IPS-NIHi11 (cell line): ENCODE results near the gene RBP3.
A peak's percentile ranks its signal among the peaks of the same experiment; 100 is the strongest.

Experiments
- DNase-seq: peaks from one replicate; pipeline ENCODE4 v3.0.0; 2012; ENCODE audit warnings: mixed read lengths, low spot score

Gene RBP3

GRCh38 chr10:47348138-47348651, at the start of gene RBP3:
TSS of gene RBP3 (plus strand) at chr10:47348363. CDS start at chr10:47348485, 122 bp downstream.
- DNase-seq, result no peak

DNA sequence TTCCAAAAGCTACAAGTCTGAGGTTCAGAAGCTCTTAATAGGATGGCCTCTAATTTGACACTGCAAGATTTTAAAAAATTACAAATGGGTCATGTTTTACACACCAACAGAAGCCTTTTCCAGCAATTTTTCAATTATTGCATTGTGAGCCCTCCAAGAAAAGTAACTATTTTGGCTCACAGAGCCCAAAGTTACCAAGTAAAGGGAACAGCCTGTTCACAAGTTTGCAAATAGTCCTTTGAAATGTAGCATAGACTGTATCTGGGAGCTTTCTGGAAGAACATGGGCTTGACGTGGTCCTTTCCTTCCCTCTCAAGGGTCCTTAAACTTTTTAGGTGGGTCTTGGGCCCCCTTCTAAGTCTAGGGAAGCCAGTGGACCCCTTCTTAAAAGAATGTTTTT, 49.4 kb upstream of the RBP3 start:
- no peak for DNase-seq

GRCh38 chr10:47299611-47300428, 48.3 kb upstream of the RBP3 start, which contains the start of gene GDF10:
TSS of gene GDF10 (plus strand) at chr10:47300197. CDS start at chr10:47300652, 455 bp downstream.
- peak; percentile 58 for DNase-seq

- DNase-seq, result peak; percentile 52
Measured at GRCh38 chr10:47300429-47300931, 47.7 kb upstream of the RBP3 start.

DNA sequence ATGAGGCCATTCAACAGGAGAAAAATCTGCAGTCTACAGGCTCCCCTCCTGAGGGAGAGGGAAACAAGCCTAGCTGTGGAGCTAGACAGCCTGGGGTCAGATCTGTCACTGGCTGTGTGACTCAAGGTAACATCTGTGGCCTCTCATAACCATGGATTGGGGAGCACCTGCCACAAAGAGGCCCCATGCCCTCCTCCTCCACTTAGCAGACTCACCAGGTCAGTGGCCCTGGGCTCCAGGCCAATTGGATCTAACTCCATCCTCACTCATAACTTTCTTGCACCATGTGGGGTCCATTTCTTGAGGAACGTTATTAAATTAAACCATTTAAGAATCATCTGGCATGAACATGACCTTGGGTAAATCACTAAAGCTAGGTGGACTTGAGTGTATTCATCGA, 46.3 kb upstream of the RBP3 start:
- no peak for DNase-seq

DNA sequence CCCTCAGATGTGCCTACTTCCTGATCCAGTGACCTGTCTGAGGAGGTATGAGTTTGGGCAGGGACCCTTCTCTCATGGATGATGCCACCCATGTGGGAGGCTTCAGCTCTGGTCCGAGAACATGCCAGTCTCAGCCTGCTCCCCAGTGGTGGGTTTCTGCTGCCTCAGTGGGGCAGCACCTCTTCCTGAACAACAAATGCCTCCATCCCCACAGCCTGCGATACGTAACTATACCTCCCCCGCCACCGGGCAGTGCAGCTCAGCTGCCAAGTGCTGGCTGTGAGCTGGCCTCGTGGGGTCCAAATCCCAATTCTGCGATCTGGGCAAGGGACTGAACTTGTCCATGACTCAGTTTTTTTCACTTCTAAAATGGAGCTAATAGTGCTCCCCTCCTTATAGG, 45.1 kb upstream of the RBP3 start:
- no peak for DNase-seq

GRCh38 chr10:47303866-47304265, 44.3 kb upstream of the RBP3 start:
- DNase-seq, result no peak

DNA sequence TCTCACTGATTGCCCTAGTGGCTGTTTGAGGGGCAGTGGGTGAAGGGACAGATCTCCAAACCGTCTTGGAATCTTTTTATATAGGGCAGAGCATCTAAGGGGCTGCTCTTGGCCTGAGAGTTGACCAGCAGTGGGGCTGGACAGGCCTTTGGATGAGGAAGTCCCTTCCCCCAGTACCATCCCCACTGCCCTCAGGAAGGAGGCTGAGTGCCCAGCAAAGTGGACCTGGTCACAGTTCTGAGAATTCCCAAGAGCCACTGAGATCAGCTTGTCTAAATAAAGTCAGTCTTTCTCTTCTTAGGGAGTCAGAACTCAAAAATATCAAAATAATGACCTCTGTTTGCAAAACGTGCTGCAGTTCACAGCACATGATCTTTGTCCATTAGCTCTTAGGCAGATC, 42.6 kb upstream of the RBP3 start:
- no peak for DNase-seq

DNA sequence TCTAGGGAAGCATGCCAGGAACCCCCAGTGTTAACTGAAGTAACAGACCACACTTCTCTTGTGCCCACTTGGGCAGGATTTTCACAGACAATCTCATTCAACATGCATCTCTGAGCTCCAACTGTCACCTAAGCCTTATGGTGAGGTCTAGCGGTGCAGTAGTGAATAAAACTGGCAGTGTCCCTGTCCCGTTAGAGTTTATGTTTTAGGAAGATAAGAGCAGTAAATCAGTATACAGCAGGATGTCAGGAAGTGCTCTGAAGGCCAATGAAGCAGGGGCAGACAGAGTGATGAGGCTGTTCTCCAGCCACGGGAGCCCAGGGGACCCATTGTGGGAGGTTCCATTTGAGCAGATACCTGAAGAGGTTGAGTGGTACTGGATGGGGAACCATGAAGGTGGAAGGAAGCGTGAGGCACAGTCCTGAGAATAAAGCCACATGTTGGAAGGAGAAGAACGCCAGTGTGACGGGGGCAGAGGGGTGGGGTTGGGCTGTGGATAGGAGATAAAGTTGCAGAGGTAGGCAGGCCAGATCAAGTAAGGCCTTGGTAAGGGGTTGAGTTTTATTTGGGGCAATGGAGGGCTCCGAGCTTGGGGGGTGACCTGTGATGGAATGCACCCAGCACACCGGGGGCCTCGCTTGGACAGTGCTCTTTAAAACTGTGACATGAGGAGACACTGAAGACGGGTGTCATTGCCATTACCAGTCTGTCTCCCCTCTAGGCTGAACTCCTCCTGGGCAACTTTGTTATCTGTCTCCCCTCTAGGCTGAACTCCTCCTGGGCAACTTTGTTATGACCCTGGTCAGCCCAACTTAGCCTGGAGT, 41.6 kb upstream of the RBP3 start:
- no peak for DNase-seq

GRCh38 chr10:47307381-47307780, 40.8 kb upstream of the RBP3 start:
- no peak for DNase-seq

- DNase-seq, result no peak
Measured at GRCh38 chr10:47308775-47309174, 39.4 kb upstream of the RBP3 start.

DNA sequence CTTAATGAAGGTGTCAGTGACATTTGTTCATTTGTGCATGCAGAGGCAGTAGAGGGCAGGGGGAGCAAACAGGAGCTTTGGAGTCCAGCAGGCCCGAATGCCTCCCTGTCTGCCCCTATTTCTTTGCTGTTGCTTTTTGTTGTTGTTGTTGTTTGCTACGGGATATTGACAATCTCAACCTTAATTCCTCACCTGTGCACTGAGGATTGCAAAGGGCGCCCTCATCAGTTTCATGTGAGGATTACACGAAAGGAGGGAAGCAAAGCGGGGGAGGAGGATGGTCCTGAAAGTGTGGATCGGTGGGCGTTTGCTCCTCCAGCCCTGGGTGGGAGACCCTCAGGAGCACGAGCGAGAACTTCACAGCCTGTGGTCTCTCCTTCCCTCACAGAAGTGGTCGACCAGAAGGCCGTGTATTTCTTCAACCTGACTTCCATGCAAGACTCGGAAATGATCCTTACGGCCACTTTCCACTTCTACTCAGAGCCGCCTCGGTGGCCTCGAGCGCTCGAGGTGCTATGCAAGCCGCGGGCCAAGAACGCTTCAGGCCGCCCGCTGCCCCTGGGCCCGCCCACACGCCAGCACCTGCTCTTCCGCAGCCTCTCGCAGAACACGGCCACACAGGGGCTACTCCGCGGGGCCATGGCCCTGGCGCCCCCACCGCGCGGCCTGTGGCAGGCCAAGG, 38.6 kb upstream of the RBP3 start:
- peak; percentile 62 for DNase-seq

DNA sequence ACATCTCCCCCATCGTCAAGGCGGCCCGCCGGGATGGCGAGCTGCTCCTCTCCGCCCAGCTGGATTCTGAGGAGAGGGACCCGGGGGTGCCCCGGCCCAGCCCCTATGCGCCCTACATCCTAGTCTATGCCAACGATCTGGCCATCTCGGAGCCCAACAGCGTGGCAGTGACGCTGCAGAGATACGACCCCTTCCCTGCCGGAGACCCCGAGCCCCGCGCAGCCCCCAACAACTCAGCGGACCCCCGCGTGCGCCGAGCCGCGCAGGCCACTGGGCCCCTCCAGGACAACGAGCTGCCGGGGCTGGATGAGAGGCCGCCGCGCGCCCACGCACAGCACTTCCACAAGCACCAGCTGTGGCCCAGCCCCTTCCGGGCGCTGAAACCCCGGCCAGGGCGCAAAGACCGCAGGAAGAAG, 38.1 kb upstream of the RBP3 start:
- DNase-seq, result no peak

DNA sequence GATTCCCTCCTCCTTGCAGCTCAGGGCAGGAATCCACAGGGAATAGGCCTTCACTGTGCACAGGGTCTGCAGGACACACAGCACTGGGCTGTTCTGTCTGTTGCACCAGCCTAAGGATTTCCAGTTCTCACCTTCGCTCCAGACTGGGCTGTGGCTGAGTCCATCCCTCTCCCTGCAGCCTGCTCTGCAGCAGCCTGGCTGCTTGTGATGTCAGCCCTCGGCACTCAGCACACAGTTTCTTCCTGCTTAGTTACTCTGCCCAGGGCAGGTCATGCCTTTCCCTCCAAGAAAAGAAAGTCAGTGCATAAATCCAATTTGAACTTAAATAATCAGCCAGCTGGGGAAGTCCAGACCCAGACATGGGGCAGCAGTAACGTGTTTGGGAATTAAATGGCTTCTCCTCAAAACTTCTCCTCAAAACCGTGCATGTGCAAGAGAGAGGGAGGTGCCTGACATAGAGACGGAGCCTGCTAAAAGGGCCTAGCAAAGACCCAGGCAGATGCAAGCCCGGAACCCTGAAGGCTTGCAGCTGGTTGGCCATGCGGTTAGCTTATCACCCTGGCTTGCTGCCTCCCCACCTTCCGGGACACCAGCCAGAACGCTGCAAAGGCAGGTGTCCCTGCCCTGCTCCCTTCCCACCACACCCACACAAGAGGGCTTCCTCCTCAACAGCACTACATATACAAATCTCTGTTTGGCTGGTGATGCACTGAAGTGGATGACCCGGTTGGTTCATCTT, 36.8 kb upstream of the RBP3 start:
- DNase-seq, result no peak

DNA sequence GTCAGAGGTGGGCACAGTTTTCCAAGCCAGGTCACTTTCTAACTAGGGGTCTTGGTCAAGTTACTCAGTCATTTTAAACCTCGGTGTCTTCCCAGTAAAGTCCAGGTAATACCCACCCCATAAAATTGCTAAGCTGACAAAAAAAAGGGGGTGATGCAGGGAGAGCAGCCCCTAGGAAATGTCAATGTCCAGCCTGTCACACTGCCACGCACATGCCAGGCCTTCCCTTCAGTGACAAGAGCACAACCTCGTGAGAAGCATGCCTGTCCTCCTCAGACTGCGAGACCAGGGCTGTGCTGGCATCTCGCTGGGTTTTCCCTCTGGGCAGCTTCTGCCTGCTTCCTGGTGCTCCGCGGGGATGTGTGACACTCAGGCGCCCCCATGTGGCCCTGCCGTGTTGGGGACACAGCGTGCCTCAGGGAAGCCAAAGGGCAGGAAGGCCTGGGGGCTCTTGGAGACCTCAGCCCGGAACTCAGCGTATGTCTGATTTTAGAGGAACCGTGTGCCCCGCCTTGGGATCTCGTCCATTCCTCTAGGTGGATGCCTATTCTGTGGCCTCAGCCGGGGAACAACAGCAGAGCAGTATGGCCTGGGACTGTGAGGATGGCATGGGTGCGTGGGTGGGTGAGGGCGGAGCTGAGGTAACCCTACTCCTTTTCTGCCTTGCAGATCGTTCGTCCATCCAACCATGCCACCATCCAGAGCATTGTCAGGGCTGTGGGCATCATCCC, 36.1 kb upstream of the RBP3 start:
- peak; percentile 86 for DNase-seq

- DNase-seq, result no peak
Measured at GRCh38 chr10:47312663-47312995, 35.5 kb upstream of the RBP3 start.

GRCh38 chr10:47314416-47314970, 33.7 kb upstream of the RBP3 start:
- no peak for DNase-seq

GRCh38 chr10:47315421-47315820, 32.7 kb upstream of the RBP3 start:
- no peak for DNase-seq

- no peak for DNase-seq
Measured at GRCh38 chr10:47316131-47316530, 32.0 kb upstream of the RBP3 start.

- no peak for DNase-seq
Measured at GRCh38 chr10:47317251-47317650, 30.9 kb upstream of the RBP3 start.

DNA sequence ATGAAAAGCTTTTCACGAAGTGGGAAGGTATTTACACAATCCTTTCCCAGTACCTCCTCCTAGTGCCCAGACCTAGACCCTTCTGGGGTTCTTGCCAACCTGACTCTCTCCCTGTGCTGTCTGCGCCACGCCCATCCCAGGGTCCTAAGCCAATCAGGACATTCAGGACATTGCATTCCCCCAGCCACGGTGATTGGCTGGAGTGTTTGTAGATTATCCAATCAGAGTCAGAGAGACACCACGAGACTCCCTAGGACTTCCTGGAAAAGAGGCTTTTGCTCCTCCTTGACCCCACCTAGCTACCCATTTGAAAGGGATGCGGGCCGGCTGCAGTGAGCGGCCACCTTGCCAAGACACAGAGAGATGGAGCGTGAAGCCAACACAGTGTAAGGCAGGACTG, 29.5 kb upstream of the RBP3 start:
- DNase-seq, result peak; percentile 67
